Kidney (tissue), 14 donors: ENCODE results near the gene LPCAT4. TPM values are rescaled to one million over a fixed set of nuclear protein-coding genes. Genes with fewer than 3 reads are reported as not detected.
"Not testable (repeated sequence)": the region's sequence is repeated elsewhere in the genome, so short reads cannot be mapped to it uniquely, and the experiment has no call there.

Experiments
- DNase-seq, 5 donors: peaks; one replicate each; pipeline ENCODE4 v3.0.0-alpha.2; 2013 to 2020
- FAIRE-seq: peaks from 2 replicates; lab custom pipeline; 2012; peaks lifted over from hg19 to GRCh38; lab: Jason Lieb, UNC
- H3K27ac ChIP-seq, 2 donors: one replicate each; pipeline ENCODE4 v1.7.0; 2013; ENCODE audit warnings: low read depth in 2 of 2, low read length in 2 of 2, inconsistent platforms in 1 of 2
- H3K27me3 ChIP-seq: one replicate; pipeline ENCODE4 v1.7.1; 2013; ENCODE audit warnings: low read length, inconsistent platforms; ENCODE audit not compliant: control insufficient read depth, insufficient read depth
- H3K36me3 ChIP-seq, 3 donors: one replicate each; pipeline versions ENCODE4 v1.7.0 to v1.7.1; 2013; ENCODE audit warnings: low read length in 3 of 3, control low read depth in 1 of 3, inconsistent platforms in 1 of 3; ENCODE audit not compliant: insufficient read depth in 3 of 3, control insufficient read depth in 2 of 3
- H3K4me1 ChIP-seq, 3 donors: one replicate each; pipeline versions ENCODE4 v1.7.0 to v1.7.1; 2013; ENCODE audit warnings: low read length in 3 of 3, inconsistent platforms in 1 of 3, low read depth in 1 of 3; ENCODE audit not compliant: control insufficient read depth in 2 of 3, insufficient read depth in 2 of 3
- H3K4me3 ChIP-seq, 3 donors: one replicate each; pipeline versions ENCODE4 v1.7.0 to v1.8.1; 2013; ENCODE audit warnings: low read length in 3 of 3, control low read depth in 1 of 3, inconsistent platforms in 1 of 3
- H3K9ac ChIP-seq, 3 donors: one replicate each; pipeline versions ENCODE4 v1.7.0 to v1.7.1; 2013; ENCODE audit warnings: low read length in 3 of 3, control low read depth in 1 of 3, inconsistent platforms in 1 of 3
- H3K9me3 ChIP-seq, 3 donors: one replicate each; pipeline versions ENCODE4 v1.7.0 to v1.7.1; 2013; ENCODE audit warnings: low read length in 3 of 3, control low read depth in 1 of 3, inconsistent platforms in 1 of 3; ENCODE audit not compliant: control insufficient read depth in 2 of 3, insufficient read depth in 1 of 3
- intact Hi-C: fragments of 100-400 bp; cut with DNase I; formaldehyde crosslinking; loops from one replicate; pipeline ENCODE4 v1.11.1; 2022
- polyA plus RNA-seq: library from polyadenylated mRNA; stranded (reverse); fragments of 350-450 nt; fragmentation: Illumina TruSeq; extraction: RNeasy Lipid Tissue Mini Kit (QIAGEN cat#74804); gene quantifications from one replicate; pipeline ENCODE4 v1.2.3, GENCODE V29; 2014; ENCODE audit warnings: low read depth, low replicate concordance; ENCODE audit not compliant: insufficient read depth
- total RNA-seq: library from RNA; stranded (reverse); fragmentation: NEBNext Ultra II Directional; extraction: Animal tissue kit (Norgen Biotek cat#: 25700); gene quantifications from one replicate; pipeline ENCODE4 v1.2.1, GENCODE V29; 2021
- TF ChIP-seq, protein P1 (sequence below): IDR thresholded peaks from 3 replicates; pipeline ENCODE4 v1.5.1; 2012; ENCODE audit warnings: mild to moderate bottlenecking, moderate library complexity, borderline replicate concordance; ENCODE audit not compliant: insufficient read depth; ENCODE audit errors: extremely low read depth
- donor health status: control.
- donor health status: control.
- donor health status: control.
- donor health status: control.
- donor health status: control.
- donor health status: DM: yes; HTN: yes; CAD: no.
- donor health status: Normal renal cell carcinoma (clear cell type).

The LPCAT4 gene
- total and polyA plus RNA-seq, 2 donors from 2014 or later, result 22.5 to 37.5 TPM

DNA sequence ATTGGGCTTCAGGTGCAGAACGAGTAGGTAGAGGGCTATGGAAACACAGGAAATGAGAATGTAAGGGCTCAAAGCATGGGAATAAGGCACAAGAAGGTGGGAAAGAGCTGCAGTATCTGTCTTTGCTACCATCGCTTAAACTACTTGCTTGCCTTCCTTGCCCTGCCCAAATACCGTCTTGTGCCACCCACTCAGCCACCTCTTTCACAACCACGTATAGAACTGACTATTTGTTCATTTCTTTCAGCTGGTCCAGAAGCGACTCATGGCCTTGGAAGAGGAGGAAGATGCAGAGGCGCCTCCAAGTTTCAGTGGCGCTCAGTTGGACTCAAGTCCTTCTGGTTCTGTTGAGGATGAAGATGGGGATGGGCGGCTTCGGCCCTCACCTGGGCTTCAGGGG is 11.8 kb downstream of the LPCAT4 start:
- no peak for FAIRE-seq

DNA sequence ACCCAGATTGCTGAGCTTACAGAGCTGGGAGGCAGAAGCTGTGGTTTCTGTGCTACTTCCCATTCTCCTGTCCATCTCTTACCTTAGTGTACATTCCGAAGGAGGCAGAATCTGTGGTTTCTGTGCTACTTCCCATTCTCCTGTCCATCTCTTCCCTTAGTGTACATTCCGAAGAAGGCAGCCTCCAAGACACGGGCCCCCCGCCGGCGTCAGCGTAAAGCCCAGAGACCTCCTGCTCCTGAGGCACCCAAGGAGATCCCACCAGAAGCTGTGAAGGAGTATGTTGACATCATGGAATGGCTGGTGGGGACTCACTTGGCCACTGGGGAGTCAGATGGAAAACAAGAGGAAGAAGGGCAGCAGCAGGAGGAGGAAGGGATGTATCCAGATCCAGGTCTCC is 12.7 kb downstream of the LPCAT4 start:
- no peaks in the 10 kb centered on the region for H3K4me1 ChIP-seq
- H3K9ac ChIP-seq, result no peak overlapping the region
- DNase-seq (no peak), FAIRE-seq (no peak)
- H3K4me3 ChIP-seq, result no peak overlapping the region
- intact Hi-C loops, result no loop called here
- H3K36me3 ChIP-seq, result no peaks in the 10 kb centered on the region
- TF ChIP-seq, protein P1, sequence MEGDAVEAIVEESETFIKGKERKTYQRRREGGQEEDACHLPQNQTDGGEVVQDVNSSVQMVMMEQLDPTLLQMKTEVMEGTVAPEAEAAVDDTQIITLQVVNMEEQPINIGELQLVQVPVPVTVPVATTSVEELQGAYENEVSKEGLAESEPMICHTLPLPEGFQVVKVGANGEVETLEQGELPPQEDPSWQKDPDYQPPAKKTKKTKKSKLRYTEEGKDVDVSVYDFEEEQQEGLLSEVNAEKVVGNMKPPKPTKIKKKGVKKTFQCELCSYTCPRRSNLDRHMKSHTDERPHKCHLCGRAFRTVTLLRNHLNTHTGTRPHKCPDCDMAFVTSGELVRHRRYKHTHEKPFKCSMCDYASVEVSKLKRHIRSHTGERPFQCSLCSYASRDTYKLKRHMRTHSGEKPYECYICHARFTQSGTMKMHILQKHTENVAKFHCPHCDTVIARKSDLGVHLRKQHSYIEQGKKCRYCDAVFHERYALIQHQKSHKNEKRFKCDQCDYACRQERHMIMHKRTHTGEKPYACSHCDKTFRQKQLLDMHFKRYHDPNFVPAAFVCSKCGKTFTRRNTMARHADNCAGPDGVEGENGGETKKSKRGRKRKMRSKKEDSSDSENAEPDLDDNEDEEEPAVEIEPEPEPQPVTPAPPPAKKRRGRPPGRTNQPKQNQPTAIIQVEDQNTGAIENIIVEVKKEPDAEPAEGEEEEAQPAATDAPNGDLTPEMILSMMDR, result no peak
- H3K27ac ChIP-seq, result no peak overlapping the region
- no peaks in the 10 kb centered on the region for H3K27me3 ChIP-seq
- H3K9me3 ChIP-seq, result no peaks in the 10 kb centered on the region

More for the DNA sequence above, 11.8 kb downstream of the LPCAT4 start:
- no peaks in the 10 kb centered on the region for H3K4me1 ChIP-seq
- no peak overlapping the region for H3K9ac ChIP-seq
- no peaks in the 10 kb centered on the region for H3K27me3 ChIP-seq
- intact Hi-C loops, result no loop called here
- H3K4me3 ChIP-seq, result no peak overlapping the region
- no peaks in the 10 kb centered on the region for H3K36me3 ChIP-seq
- no peaks in the 10 kb centered on the region for H3K9me3 ChIP-seq
- H3K27ac ChIP-seq, result no peak overlapping the region
- no peak for DNase-seq
- TF ChIP-seq, protein P1, result no peak

DNA sequence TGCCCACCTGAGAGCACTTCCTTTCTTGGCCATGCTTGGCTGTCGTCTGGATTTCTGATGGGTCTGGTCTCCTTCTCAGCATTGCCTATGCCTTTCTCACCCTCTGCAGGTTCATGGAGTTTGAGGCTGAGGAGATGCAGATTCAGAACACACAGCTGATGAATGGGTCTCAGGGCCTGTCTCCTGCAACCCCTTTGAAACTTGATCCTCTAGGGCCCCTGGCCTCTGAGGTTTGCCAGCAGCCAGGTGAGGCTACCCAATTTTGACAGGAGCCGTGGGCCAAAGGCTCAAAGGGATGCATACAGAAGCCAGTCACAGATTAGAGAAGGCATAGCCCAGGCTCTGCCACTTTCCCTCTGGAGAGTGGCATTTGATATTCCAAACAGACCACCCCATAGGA is 13.4 kb downstream of the LPCAT4 start:
- no peak for FAIRE-seq
- Histone ChIP-seq H3K27me3 (no peaks in the 10 kb centered on the region), H3K36me3 (no peaks in the 10 kb centered on the region), H3K4me3 (no peak overlapping the region), H3K27ac (no peak overlapping the region), H3K9me3 (no peaks in the 10 kb centered on the region), H3K4me1 (no peaks in the 10 kb centered on the region), H3K9ac (no peak overlapping the region)
- intact Hi-C loops, result no loop called here
- no peak for DNase-seq
- TF ChIP-seq, protein P1, result no peak

DNA sequence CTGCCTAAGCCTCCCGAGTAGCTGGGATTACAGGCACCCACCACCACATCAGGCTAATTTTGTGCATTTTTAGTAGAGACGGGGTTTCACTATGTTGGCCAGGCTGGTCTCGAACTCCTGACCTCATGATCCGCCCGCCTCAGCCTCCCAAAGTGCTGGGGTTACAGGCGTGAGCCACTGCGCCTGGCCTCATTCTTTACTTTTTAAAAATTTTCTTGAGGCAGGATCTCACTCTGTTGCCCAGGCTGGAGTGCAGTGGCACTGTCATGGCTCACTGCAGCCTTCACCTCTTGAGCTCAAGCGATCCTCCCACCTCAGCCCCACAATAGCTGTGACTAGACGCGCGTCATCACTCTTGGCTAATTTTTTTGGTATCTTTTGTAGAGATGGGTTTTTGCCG is 14.0 kb downstream of the LPCAT4 start:
- FAIRE-seq, H3K27me3 ChIP-seq, H3K9me3 ChIP-seq, H3K9ac ChIP-seq, H3K27ac ChIP-seq, H3K4me1 ChIP-seq, H3K36me3 ChIP-seq, H3K4me3 ChIP-seq, intact Hi-C loops, DNase-seq: not testable (repeated sequence)
